ENCODE measurements around the gene ISCA2. TPM values are rescaled to one million over a fixed set of nuclear protein-coding genes. Genes with fewer than 3 reads are reported as not detected.

ISCA2 gene
- total RNA-seq, 1 donor, result 8.7 TPM

DNA sequence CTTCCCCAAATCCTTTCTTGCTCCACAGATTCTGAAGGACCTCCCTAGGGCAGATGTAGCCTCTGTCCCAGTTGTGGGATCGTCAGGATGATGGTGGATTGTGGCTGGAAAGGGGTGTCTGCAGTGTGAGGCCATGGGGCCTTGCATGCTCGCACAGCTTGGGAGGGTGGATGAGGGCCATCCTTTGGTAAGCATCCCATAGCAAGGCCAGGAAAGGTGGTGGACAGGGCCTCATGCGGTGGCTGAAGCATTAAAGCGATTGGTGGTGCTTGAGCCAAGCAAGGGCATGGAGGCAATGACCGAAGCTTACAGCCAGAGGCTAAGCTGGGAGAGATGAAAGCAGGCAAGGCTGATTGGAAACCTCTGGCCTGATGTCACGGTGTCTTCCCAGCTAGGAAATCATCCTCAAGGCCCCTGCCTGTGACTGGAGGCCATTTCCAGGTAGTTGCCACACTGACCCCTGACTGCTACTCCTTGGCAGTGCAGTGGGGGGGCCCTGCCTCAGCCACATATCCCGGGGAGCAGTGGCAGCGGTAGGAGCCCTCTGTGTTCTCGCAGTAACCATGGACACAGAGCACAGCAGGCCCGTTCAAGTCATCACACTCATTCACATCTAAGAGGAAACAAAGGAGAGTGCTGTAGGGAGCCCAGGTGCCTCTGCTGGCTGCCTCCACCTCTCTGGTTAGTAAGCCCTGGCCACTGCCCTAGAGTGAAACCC lies 7.0 kb downstream of the ISCA2 start:
- H3K4me1 ChIP-seq (ENCODE audit: insufficient read depth, low read length), result peaks cover 9% of the 10 kb centered on the region
- peaks cover 12% of the 10 kb centered on the region for H4K20me1 ChIP-seq (ENCODE audit: insufficient read depth, low read length)
- H3K27ac ChIP-seq (ENCODE audit: low read depth, low read length), result peak overlapping the region; percentile 10
- TF ChIP-seq, protein P1, sequence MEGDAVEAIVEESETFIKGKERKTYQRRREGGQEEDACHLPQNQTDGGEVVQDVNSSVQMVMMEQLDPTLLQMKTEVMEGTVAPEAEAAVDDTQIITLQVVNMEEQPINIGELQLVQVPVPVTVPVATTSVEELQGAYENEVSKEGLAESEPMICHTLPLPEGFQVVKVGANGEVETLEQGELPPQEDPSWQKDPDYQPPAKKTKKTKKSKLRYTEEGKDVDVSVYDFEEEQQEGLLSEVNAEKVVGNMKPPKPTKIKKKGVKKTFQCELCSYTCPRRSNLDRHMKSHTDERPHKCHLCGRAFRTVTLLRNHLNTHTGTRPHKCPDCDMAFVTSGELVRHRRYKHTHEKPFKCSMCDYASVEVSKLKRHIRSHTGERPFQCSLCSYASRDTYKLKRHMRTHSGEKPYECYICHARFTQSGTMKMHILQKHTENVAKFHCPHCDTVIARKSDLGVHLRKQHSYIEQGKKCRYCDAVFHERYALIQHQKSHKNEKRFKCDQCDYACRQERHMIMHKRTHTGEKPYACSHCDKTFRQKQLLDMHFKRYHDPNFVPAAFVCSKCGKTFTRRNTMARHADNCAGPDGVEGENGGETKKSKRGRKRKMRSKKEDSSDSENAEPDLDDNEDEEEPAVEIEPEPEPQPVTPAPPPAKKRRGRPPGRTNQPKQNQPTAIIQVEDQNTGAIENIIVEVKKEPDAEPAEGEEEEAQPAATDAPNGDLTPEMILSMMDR (IDR thresholded peaks at IDR 0.05; ENCODE audit: extremely low read depth, low read depth, low read length), result no peak
- H2AFZ ChIP-seq (ENCODE audit: low read length), result no peak overlapping the region
- DNase-seq (ENCODE audit: insufficient read length, low spot score, missing footprints), result no peak
- H3K9me3 ChIP-seq (ENCODE audit: low read depth, low read length), result no peaks in the 10 kb centered on the region
- H3K36me3 ChIP-seq (ENCODE audit: insufficient read depth, low read length), result peaks cover 74% of the 10 kb centered on the region
- H3K4me2 ChIP-seq (ENCODE audit: insufficient read depth, low read length), result no peak overlapping the region
- no peak overlapping the region for H3K4me3 ChIP-seq (ENCODE audit: insufficient read depth, low read length)
- H3K79me2 ChIP-seq (ENCODE audit: insufficient read depth, low read length), result peaks cover 3% of the 10 kb centered on the region
- H3K27me3 ChIP-seq (ENCODE audit: insufficient read depth, low read length), result no peaks in the 10 kb centered on the region

DNA sequence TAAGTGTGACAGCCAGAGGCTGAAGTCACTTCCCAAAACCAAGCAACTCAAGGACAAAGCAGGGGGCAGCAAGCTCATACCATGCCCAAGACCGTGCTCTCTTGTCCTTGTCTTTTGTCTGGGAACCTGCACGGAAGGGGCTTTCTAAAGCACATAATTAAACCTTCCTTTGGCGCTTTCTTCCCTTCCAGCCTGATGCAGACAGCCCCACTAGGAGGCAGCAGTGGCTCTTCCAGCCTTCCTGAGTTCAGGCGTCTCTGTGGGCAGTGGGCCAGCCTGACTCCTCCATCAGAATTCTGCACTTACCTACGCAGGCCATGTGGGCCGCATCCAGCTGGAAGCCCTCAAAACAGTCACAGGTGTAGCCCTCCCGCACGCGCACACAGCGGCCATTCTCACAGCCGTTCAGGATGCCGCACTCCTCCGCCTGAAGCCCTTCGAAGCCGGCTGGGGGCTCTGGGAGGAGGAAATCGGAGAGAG lies 7.6 kb downstream of the ISCA2 start:
- peak; percentile 94 for DNase-seq (ENCODE audit: insufficient read length, low spot score, missing footprints)
- Histone ChIP-seq H3K4me1 (ENCODE audit: insufficient read depth, low read length) (peaks cover 3% of the 10 kb centered on the region), H3K79me2 (ENCODE audit: insufficient read depth, low read length) (peaks cover 3% of the 10 kb centered on the region), H2AFZ (ENCODE audit: low read length) (no peak overlapping the region), H3K4me2 (ENCODE audit: insufficient read depth, low read length) (no peak overlapping the region), H4K20me1 (ENCODE audit: insufficient read depth, low read length) (peaks cover 12% of the 10 kb centered on the region), H3K27ac (ENCODE audit: low read depth, low read length) (peak overlapping the region; percentile 10), H3K4me3 (ENCODE audit: insufficient read depth, low read length) (no peak overlapping the region), H3K27me3 (ENCODE audit: insufficient read depth, low read length) (no peaks in the 10 kb centered on the region), H3K9me3 (ENCODE audit: low read depth, low read length) (no peaks in the 10 kb centered on the region), H3K36me3 (ENCODE audit: insufficient read depth, low read length) (peaks cover 80% of the 10 kb centered on the region)
- TF ChIP-seq, protein P1 (IDR thresholded peaks at IDR 0.05; ENCODE audit: extremely low read depth, low read depth, low read length), result peak; percentile 77

DNA sequence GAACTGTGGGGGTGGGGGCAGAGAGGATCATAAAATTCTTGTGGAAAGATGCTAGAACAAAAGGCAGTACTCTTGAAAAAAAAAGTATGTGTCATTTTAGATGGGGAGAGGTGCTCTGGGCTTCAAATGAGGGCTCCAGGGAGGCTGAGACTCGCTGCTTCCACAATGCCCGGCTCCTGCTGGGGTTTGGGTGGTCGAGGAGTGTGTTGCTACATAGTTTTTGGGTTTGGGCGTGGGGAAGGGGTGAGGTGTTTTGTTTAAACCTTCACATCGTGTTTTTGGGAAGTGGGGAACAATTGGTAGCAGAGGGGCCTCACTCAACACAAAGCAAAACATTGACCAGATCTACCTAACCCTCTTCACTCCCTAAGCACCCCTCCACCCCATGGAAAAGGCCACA lies 8.1 kb downstream of the ISCA2 start:
- Histone ChIP-seq H3K4me3 (ENCODE audit: insufficient read depth, low read length) (no peak overlapping the region), H3K9me3 (ENCODE audit: low read depth, low read length) (no peaks in the 10 kb centered on the region), H3K4me1 (ENCODE audit: insufficient read depth, low read length) (no peaks in the 10 kb centered on the region), H3K4me2 (ENCODE audit: insufficient read depth, low read length) (no peak overlapping the region), H3K27ac (ENCODE audit: low read depth, low read length) (no peak overlapping the region), H2AFZ (ENCODE audit: low read length) (no peak overlapping the region), H3K79me2 (ENCODE audit: insufficient read depth, low read length) (peaks cover 3% of the 10 kb centered on the region), H3K27me3 (ENCODE audit: insufficient read depth, low read length) (no peaks in the 10 kb centered on the region), H4K20me1 (ENCODE audit: insufficient read depth, low read length) (peaks cover 12% of the 10 kb centered on the region), H3K36me3 (ENCODE audit: insufficient read depth, low read length) (peaks cover 85% of the 10 kb centered on the region)
- TF ChIP-seq, protein P1 (IDR thresholded peaks at IDR 0.05; ENCODE audit: extremely low read depth, low read depth, low read length), result no peak
- no peak for DNase-seq (ENCODE audit: insufficient read length, low spot score, missing footprints)

DNA sequence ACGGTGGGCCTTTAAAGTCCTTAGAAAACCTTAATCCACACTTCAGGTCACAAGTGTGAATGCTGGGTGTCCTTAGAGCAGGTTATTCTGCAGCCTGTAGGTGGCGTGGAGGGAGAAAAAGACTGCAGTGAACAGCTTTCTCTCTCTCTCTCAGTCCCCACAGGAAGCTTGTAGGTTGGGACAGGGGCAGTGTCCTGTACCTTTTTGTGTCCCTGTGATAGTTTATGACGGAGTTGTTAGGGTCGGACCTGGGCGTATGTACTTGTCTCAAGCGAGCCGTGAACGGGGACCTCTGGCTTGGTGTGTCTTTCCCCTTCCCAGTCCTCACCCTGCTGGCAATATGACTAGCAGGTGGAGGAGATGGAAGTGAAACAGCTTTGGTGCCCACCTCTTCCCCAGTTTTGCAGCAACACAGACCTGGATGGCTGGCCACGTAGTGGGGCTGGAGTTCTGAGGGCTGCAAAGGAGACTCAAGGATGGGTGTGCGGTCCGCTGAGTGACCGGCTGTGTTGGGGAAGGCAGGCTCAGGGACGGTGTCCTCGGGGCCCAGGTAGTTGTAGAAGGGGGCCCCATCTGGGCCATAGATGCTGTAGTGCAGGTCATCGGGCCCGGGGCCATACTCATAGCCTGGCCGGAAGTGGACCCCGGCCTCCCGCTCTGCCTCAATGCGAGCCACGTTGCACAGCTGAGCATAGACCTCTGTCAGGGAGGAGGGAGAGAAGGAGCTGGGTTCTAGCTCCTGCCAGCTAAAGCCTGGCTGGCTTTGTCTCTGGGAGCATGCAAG lies 8.9 kb downstream of the ISCA2 start:
- H3K4me2 ChIP-seq (ENCODE audit: insufficient read depth, low read length), result no peak overlapping the region
- TF ChIP-seq, protein P1 (IDR thresholded peaks at IDR 0.05; ENCODE audit: extremely low read depth, low read depth, low read length), result peak; percentile 53
- peaks cover 93% of the 10 kb centered on the region for H3K36me3 ChIP-seq (ENCODE audit: insufficient read depth, low read length)
- no peak for DNase-seq (ENCODE audit: insufficient read length, low spot score, missing footprints)
- H3K9me3 ChIP-seq (ENCODE audit: low read depth, low read length), result no peaks in the 10 kb centered on the region
- no peak overlapping the region for H3K27ac ChIP-seq (ENCODE audit: low read depth, low read length)
- no peak overlapping the region for H3K4me3 ChIP-seq (ENCODE audit: insufficient read depth, low read length)
- peaks cover 3% of the 10 kb centered on the region for H3K79me2 ChIP-seq (ENCODE audit: insufficient read depth, low read length)
- H2AFZ ChIP-seq (ENCODE audit: low read length), result no peak overlapping the region
- no peaks in the 10 kb centered on the region for H3K4me1 ChIP-seq (ENCODE audit: insufficient read depth, low read length)
- H3K27me3 ChIP-seq (ENCODE audit: insufficient read depth, low read length), result no peaks in the 10 kb centered on the region
- peaks cover 12% of the 10 kb centered on the region for H4K20me1 ChIP-seq (ENCODE audit: insufficient read depth, low read length)

Data from osteoblast (primary cell).